ENCODE results near the gene STX19. TPM values are rescaled to one million over a fixed set of nuclear protein-coding genes. Genes with fewer than 3 reads are reported as not detected.
"Not testable (repeated sequence)": the region's sequence is repeated elsewhere in the genome, so short reads cannot be mapped to it uniquely, and the experiment has no call there.

STX19 gene
- total RNA-seq, 6 experiments from 2014 or later: not detected

- H3K36me3 ChIP-seq: no peaks in the 10 kb centered on the region
- 0% methylated on average over 25 of the region's 66 CpGs for WGBS (ENCODE audit: insufficient coverage, low coverage, low lambda C conversion rate, missing lambda C conversion rate)
- H3K4me1 ChIP-seq: peaks cover 0 to 10% (median 0%) of the 10 kb centered on the region in 4 donors
- no peaks in the 10 kb centered on the region for H3K9me3 ChIP-seq
- intact Hi-C loops (cut with DNase I): no loop called here
- DNase-seq (peak; percentile 98 to 99 (median 99)), ATAC-seq (peak; percentile 99 to 100 (median 99))
- H3K27me3 ChIP-seq: no peaks in the 10 kb centered on the region
- TF ChIP-seq POLR2A (IDR thresholded peaks at IDR 0.05) (peak; percentile 72), CTCF (IDR thresholded peaks at IDR 0.05) (no peak)
- peak within 1 kb of the TSS; percentile 60 to 82 (median 68) for H3K27ac ChIP-seq
- peak within 1 kb of the TSS; percentile 79 to 96 (median 91) for H3K4me3 ChIP-seq
Measured at GRCh38 chr3:93979850-93980676, 48.3 kb downstream of the STX19 start, which contains the start of gene ARL13B. Gene ARL13B, plus strand, starts transcription at chr3:93980155. Its CDS starts 269 bp downstream, at chr3:93980424.

GRCh38 chr3:93973131-93974126, 55.0 kb downstream of the STX19 start, which contains the start of gene PROS1:
Gene PROS1, minus strand, starts transcription at chr3:93973896. Its CDS starts 147 bp downstream, at chr3:93973749.
- Histone ChIP-seq H3K27me3 (no peaks in the 10 kb centered on the region), H3K4me3 (peak within 1 kb of the TSS; percentile 65 to 82 (median 70)), H3K9me3 (no peaks in the 10 kb centered on the region), H3K4me1 (peaks cover 0 to 11% (median 5%) of the 10 kb centered on the region in 4 donors), H3K27ac (peak within 1 kb of the TSS; percentile 91 to 99 (median 96)), H3K36me3 (no peaks in the 10 kb centered on the region)
- ATAC-seq (peak; percentile 90 to 96 (median 91)), DNase-seq (peak; percentile 88 to 92 (median 91))
- TF ChIP-seq POLR2A (IDR thresholded peaks at IDR 0.05) (peak; percentile 88), CTCF (IDR thresholded peaks at IDR 0.05) (peak in 1 of 4 donors; percentile 9)
- intact Hi-C loops (cut with DNase I): no loop called here
- WGBS (ENCODE audit: insufficient coverage, low coverage, low lambda C conversion rate, missing lambda C conversion rate): under 1% methylated on average over 29 of the region's 53 CpGs

- DNase-seq (no peak), ATAC-seq (no peak)
- 67% methylated on average over 1 of the region's 1 CpG for WGBS (ENCODE audit: insufficient coverage, low coverage, low lambda C conversion rate, missing lambda C conversion rate)
- H3K36me3 ChIP-seq: peaks cover 0 to 5% (median 2%) of the 10 kb centered on the region in 4 donors
- intact Hi-C loops (cut with DNase I): no loop called here
- TF ChIP-seq POLR2A (IDR thresholded peaks at IDR 0.05) (no peak), CTCF (IDR thresholded peaks at IDR 0.05) (no peak)
- no peaks in the 10 kb centered on the region for H3K27me3 ChIP-seq
- no peaks in the 10 kb centered on the region for H3K9me3 ChIP-seq
- peaks cover 0 to 11% (median 5%) of the 10 kb centered on the region in 4 donors for H3K4me1 ChIP-seq
- no peak overlapping the region for H3K27ac ChIP-seq
- H3K4me3 ChIP-seq: no peak overlapping the region
Measured at GRCh38 chr3:93969997-93970396, 58.4 kb downstream of the STX19 start.

GRCh38 chr3:93969443-93969842, 59.0 kb downstream of the STX19 start:
- 27% methylated on average over 1 of the region's 3 CpGs for WGBS (ENCODE audit: insufficient coverage, low coverage, low lambda C conversion rate, missing lambda C conversion rate)
- peaks cover 0 to 5% (median 2%) of the 10 kb centered on the region in 4 donors for H3K36me3 ChIP-seq
- DNase-seq (no peak), ATAC-seq (no peak)
- TF ChIP-seq CTCF (IDR thresholded peaks at IDR 0.05) (no peak), POLR2A (IDR thresholded peaks at IDR 0.05) (no peak)
- H3K9me3 ChIP-seq: no peaks in the 10 kb centered on the region
- H3K27ac ChIP-seq: no peak overlapping the region
- intact Hi-C loops (cut with DNase I): no loop called here
- H3K27me3 ChIP-seq: no peaks in the 10 kb centered on the region
- peaks cover 0 to 11% (median 5%) of the 10 kb centered on the region in 4 donors for H3K4me1 ChIP-seq
- H3K4me3 ChIP-seq: no peak overlapping the region

GRCh38 chr3:93965106-93965505, 63.3 kb downstream of the STX19 start:
- intact Hi-C loops (cut with DNase I); ATAC-seq; H3K36me3 ChIP-seq: not testable (repeated sequence)

More at GRCh38 chr3:93965106-93965505, 63.3 kb downstream of the STX19 start:
- H3K27me3 ChIP-seq, H3K9me3 ChIP-seq, H3K27ac ChIP-seq, DNase-seq, H3K4me3 ChIP-seq: not testable (repeated sequence)
- peaks cover 0 to 31% (median 16%) of the 10 kb centered on the region in 4 donors for H3K4me1 ChIP-seq
- 95% methylated on average over 19 of the region's 19 CpGs for whole genome bisulfite sequencing (ENCODE audit: insufficient coverage, low coverage, low lambda C conversion rate, missing lambda C conversion rate)

Measured in right lobe of liver (tissue), 6 donors.